Stomach smooth muscle (tissue), 2 donors: ENCODE data around the gene HSPB6.
"Not testable (repeated sequence)": the region's sequence is repeated elsewhere in the genome, so short reads cannot be mapped to it uniquely, and the experiment has no call there.

Experiments
- H3K27ac ChIP-seq: one replicate; pipeline ENCODE4 v1.7.0; 2013; ENCODE audit warnings: mild to moderate bottlenecking, low read length, inconsistent platforms
- H3K27me3 ChIP-seq, 2 donors: one replicate each; pipeline ENCODE4 v1.7.0; 2013; ENCODE audit warnings: low read length in 2 of 2; ENCODE audit not compliant: insufficient read depth in 2 of 2, control insufficient read depth in 1 of 2
- H3K36me3 ChIP-seq, 2 donors: one replicate each; pipeline ENCODE4 v1.7.0; 2013; ENCODE audit warnings: low read length in 2 of 2; ENCODE audit not compliant: control insufficient read depth in 2 of 2, insufficient read depth in 2 of 2
- H3K4me1 ChIP-seq: one replicate; pipeline ENCODE4 v1.7.0; 2013; ENCODE audit warnings: low read length; ENCODE audit not compliant: control insufficient read depth, insufficient read depth
- H3K4me3 ChIP-seq, 2 donors: one replicate each; pipeline ENCODE4 v1.7.0; 2013; ENCODE audit warnings: low read length in 2 of 2
- H3K9ac ChIP-seq, 2 donors: one replicate each; pipeline ENCODE4 v1.7.0; 2013; ENCODE audit warnings: low read length in 2 of 2, mild to moderate bottlenecking in 1 of 2
- H3K9me3 ChIP-seq, 2 donors: one replicate each; pipeline ENCODE4 v1.7.0; 2013; ENCODE audit warnings: low read length in 2 of 2; ENCODE audit not compliant: control insufficient read depth in 2 of 2
- donor health status: healthy.
- donor health status: Pancreatic carcinoma.

HSPB6 gene, protein sequence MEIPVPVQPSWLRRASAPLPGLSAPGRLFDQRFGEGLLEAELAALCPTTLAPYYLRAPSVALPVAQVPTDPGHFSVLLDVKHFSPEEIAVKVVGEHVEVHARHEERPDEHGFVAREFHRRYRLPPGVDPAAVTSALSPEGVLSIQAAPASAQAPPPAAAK

DNA sequence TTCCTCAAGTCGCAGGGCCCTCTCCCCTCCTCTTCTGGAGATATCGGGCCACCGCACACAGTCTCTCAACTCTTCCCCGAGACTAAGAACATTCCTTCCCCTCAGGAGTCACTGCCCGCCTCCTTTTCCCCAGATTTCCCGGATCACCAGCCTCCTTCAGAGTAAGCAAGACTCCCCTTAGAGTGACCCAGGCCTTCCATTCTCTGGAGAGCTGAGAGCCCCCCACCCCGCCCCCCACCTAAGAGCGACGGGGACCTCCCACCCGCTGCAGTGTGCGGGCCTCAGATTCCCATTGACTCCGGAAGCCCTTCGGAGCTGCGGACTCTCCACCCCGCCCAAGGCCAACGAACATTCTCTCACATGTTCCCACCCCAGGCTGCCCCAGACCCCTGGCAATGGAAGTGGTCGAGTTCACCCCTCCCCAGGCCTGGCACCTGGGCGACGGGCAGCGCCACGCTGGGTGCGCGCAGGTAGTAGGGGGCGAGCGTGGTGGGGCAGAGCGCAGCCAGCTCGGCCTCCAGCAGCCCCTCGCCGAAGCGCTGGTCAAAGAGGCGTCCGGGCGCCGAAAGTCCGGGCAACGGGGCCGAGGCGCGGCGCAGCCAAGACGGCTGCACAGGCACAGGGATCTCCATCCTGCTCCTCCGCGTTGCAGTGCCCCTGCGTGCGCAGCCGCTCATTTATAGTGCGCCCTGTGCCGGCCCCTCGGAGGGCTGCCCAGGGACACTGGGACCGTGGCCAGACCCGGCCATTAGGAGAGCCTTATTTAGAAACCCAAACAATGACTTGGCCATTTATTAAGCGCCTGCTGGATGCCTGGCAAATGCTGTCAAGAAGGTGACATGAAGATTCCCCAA is at the start of gene HSPB6:
TSS of gene HSPB6 (minus strand) at position 653 of the 854 bp plus-strand sequence. CDS start at position 632, 21 bp downstream.
- Histone ChIP-seq H3K27ac (peak within 1 kb of the TSS; percentile 100), H3K36me3 (peaks cover 15 to 21% of the 10 kb centered on the region in 2 donors), H3K4me3 (peak within 1 kb of the TSS; percentile 87 to 99), H3K9me3 (no peaks in the 10 kb centered on the region), H3K27me3 (no peaks in the 10 kb centered on the region), H3K9ac (peak within 1 kb of the TSS; percentile 99 to 100), H3K4me1 (peaks cover 49% of the 10 kb centered on the region)

DNA sequence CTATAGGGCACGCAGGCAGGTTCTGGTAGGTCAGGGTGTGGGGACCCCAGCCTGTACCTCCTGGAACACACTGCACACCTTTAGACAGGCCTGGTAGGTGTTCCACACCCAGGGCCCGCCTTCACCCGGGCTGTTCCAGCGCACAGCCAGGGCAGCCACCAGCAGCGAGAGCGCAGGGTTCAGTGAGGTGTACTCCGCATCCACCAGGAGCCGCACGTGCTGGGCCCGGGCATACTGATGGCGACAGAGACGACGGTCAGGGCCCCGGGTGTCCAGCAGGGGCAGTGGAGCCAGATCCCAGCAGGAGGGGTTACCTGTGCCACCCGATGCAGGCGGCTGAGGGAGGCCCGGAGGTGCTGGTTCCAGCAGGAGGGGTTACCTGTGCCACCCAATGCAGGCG is 49.8 kb upstream of the HSPB6 start:
- no peak overlapping the region for H3K4me3 ChIP-seq
- H3K27me3 ChIP-seq: peaks cover 0 to 3% of the 10 kb centered on the region in 2 donors
- no peaks in the 10 kb centered on the region for H3K36me3 ChIP-seq
- H3K9ac ChIP-seq: no peak overlapping the region
- H3K4me1 ChIP-seq: no peaks in the 10 kb centered on the region
- H3K9me3 ChIP-seq: no peaks in the 10 kb centered on the region
- no peak overlapping the region for H3K27ac ChIP-seq

DNA sequence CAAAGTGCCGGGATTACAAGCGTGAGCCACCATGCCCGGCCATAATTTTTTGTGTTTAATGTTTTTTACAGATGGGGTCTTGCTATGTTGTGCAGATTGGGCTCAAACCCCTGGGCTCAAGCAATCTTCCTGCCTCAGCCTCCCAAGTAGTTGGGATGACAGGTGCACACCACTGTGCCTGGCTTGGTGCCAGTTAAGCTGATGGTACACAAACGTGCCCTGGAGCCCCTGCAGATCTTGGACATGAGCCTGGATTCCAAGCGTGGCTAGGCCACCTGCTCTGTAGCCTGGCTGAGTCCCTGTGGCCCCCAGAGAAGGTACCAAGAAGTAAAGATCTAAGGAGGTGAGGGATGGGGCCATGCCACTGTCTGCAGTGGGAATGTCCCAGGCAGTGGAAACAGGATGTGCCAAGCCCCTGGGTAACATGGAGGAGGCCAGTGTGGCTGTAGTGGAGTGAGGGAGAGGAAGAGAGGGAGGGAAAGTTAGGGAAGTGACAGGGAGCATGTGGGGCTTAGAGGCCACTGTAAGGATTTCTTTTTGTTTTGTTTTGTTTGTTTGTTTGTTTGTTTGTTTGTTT is 48.8 kb upstream of the HSPB6 start:
- Histone ChIP-seq H3K4me1 (no peaks in the 10 kb centered on the region), H3K9me3 (no peaks in the 10 kb centered on the region), H3K27ac (no peak overlapping the region), H3K4me3 (no peak overlapping the region), H3K27me3 (peaks cover 0 to 3% of the 10 kb centered on the region in 2 donors), H3K9ac (no peak overlapping the region), H3K36me3 (no peaks in the 10 kb centered on the region)

DNA sequence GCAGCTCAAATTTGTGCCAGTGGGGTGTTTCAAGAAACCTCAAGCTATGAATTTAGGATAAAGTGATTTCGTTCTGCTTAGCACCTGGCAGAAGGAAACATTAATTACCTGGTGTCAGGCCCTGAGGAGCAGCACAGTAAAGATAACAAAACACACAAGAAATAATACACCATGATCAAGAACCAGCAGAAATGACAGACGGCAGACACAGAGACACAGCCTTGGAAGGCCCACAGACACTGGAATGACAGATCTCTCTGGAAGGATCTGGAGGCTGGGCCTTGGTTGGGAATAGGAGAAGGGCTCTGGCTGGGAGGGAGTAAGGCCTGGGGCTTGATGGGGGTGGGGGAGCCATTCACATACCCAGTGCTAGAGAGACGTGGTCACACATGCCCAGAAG is 45.0 kb upstream of the HSPB6 start:
- Histone ChIP-seq H3K4me1 (no peaks in the 10 kb centered on the region), H3K36me3 (no peaks in the 10 kb centered on the region), H3K27ac (no peak overlapping the region), H3K4me3 (no peak overlapping the region), H3K27me3 (peaks cover 12 to 14% of the 10 kb centered on the region in 2 donors), H3K9me3 (no peaks in the 10 kb centered on the region), H3K9ac (no peak overlapping the region)

DNA sequence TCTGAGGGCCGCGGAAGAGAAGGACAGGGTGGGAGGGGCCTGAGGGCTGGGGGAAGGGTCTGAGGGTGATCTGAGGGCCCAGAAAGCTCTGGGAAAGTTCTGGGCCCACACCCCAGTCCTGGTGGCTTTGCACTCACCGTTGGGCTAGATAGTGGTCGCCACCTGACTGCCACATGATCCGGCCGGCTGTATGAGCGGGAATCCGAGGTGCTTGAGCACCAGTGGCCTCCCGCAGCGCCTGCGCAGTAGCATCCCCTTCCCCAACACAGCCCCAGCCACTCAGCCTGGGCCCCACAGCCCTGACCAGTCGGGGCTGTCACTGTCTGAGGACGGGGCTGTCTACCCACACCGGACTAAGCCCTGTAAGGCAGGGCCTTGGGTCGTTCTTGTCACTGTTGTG is 40.8 kb upstream of the HSPB6 start:
- H3K4me1 ChIP-seq: no peaks in the 10 kb centered on the region
- no peaks in the 10 kb centered on the region for H3K9me3 ChIP-seq
- no peak overlapping the region for H3K4me3 ChIP-seq
- H3K27me3 ChIP-seq: peaks cover 18% of the 10 kb centered on the region in 2 donors
- no peak overlapping the region for H3K27ac ChIP-seq
- H3K36me3 ChIP-seq: no peaks in the 10 kb centered on the region
- no peak overlapping the region for H3K9ac ChIP-seq

DNA sequence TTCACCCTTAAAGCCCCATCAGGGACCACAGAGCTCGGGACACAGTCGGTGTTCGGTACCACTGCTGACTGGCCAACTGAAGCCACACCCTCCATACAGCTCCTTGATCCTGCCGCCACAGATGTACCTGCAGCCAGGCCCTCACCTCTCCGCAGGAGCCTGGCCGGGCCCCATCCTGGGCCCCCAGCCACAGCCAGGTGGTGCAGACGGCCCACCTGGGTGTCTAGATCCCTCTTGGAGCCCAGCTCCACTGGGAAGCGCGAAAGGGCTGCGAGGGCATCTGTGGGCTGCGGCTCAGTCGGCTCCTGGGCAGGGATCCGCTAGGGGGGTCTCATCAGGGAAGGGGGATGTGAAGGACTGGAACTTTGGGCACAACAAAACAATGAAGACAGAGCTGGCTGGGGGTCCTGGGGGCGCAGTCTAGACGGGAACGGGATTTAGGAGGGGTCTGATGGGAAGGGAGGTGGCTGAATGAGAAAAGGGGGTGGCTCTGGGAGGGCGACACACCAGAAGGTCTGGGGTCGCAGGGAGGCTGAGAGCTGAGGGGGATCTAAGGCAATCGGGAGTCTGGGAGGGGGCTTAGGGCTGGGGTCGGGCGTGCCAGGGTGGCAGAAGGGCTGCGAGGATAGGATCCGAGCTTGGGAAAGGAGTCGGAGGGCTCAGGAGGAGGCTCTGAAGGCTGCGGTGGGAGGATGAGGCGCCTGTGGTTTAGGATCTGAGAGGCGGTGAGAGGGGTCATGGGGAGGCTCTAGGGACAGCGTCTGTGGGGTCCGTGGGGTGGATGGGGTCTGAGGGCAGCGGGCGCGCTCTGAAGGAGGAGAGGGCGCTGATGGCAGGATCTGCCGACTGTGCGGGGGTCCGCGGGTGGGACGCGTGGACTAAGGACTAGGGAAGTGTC is 40.1 kb upstream of the HSPB6 start:
- no peak overlapping the region for H3K27ac ChIP-seq
- no peaks in the 10 kb centered on the region for H3K9me3 ChIP-seq
- H3K27me3 ChIP-seq: peaks cover 18% of the 10 kb centered on the region in 2 donors
- no peaks in the 10 kb centered on the region for H3K36me3 ChIP-seq
- no peak overlapping the region for H3K9ac ChIP-seq
- H3K4me3 ChIP-seq: no peak overlapping the region
- H3K4me1 ChIP-seq: no peaks in the 10 kb centered on the region

DNA sequence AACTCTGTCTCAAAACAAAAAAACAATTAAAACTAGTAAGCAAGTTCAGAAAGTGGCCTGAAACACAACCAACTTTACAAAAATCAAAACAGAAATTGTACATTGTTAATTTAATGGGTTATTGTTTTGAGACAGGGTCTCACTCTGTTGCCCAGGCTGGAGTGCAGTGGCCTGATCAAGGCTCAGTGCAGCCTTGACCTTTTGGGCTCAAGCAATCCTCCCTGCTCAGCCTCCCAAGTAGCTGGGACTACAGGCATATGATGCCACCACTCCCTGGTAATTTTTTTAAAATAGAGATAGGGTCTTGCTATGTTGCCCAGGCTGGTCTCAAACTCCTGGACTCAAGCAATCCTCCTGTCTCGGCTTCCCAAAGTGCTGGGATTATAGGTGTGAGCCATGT is 38.7 kb upstream of the HSPB6 start:
- not testable (repeated sequence) for H3K4me1 ChIP-seq, H3K27ac ChIP-seq, H3K9ac ChIP-seq, H3K36me3 ChIP-seq, H3K4me3 ChIP-seq, H3K9me3 ChIP-seq
- peaks cover 18% of the 10 kb centered on the region in 2 donors for H3K27me3 ChIP-seq

DNA sequence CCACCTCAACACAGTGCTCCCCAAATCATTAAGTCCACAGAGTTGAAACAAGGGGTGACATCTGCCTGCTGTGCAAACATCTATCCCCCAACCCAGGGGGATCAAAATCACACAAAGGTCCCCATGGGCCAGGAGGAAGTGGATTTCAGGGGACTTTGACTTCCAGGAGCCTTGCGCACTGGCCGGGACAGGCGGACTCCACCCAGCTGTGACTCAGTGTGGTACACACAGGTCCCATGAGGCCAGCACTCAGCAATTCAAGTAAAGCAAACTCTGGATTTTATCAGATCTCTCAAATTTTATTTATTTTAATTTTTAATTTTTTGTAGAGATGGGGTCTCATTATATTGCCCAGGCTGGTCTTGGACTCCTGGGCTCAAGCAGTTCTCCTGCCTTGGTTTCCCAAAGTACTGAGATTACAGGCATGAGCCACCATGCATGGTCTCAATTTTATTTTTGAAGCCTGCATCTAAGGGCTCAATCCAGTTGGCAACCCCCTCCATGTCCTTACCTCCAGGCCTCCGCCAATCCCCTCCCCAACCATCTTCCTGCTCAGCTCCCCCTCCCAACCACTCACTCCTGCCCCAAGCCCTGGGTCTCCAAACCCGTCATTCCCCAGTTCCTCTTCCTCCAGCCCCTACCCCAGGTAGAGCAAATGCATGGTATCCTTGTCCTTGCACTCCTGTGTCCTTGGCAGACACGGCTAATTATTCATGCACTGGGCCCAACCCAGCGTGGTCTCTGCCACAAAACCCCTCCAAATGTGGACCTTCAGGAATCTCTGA is 36.7 kb upstream of the HSPB6 start:
- no peaks in the 10 kb centered on the region for H3K36me3 ChIP-seq
- no peaks in the 10 kb centered on the region for H3K9me3 ChIP-seq
- no peak overlapping the region for H3K4me3 ChIP-seq
- H3K4me1 ChIP-seq: no peaks in the 10 kb centered on the region
- H3K27ac ChIP-seq: no peak overlapping the region
- peaks cover 16 to 17% of the 10 kb centered on the region in 2 donors for H3K27me3 ChIP-seq
- no peak overlapping the region for H3K9ac ChIP-seq

DNA sequence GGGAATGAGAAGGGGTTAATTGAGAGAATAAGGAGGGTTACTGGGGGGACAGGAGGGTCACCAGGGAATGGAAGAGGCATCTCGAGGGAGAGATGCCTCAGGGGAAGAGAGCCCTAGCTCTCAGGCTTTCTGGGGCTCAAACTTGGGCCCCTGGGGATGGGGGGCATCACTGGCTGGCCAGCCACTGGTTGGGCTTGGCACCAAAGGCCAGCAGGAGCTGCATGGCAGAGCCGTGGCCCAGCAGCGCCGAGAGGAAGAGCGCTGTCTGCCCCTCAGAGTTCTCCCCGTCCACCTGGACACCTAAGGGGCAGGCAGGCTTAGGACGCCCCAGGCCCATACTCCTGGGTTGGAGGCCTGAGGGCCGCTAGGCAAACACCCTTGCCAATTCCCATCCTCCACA is 36.1 kb upstream of the HSPB6 start:
- Histone ChIP-seq H3K27me3 (peaks cover 14 to 16% of the 10 kb centered on the region in 2 donors), H3K36me3 (no peaks in the 10 kb centered on the region), H3K4me1 (no peaks in the 10 kb centered on the region), H3K9ac (no peak overlapping the region), H3K9me3 (no peaks in the 10 kb centered on the region), H3K4me3 (no peak overlapping the region), H3K27ac (no peak overlapping the region)

DNA sequence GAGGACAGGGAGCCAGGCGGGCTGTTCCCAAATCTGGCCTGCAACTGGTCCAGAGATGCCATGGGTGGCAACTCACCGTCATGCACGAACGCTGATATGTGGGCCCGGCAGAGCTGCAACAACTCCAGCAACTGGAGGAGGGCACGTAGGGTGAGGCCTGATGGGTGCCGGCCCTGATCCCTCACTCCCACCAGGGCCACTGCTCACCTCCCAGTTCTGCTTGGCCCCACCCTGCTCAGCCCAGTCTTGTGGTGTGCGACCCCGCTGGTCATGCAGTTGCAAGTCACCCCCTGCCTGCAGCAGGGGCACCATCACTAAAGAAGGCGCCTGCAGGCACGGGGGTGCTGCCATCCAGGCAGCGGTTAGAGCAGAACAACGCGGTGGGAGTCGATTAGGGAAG is 35.5 kb upstream of the HSPB6 start:
- no peaks in the 10 kb centered on the region for H3K4me1 ChIP-seq
- H3K27me3 ChIP-seq: peaks cover 10% of the 10 kb centered on the region in 2 donors
- H3K27ac ChIP-seq: no peak overlapping the region
- no peak overlapping the region for H3K4me3 ChIP-seq
- H3K9me3 ChIP-seq: no peaks in the 10 kb centered on the region
- H3K9ac ChIP-seq: no peak overlapping the region
- no peaks in the 10 kb centered on the region for H3K36me3 ChIP-seq
